Activated T-helper 2 cell treated with anti-CD3 and anti-CD28 coated beads, Interferon-gamma antibody, Interleukin-2, Interleukin-4, amounts not matched to agents 10 μg/mL and 5 μg/mL and 100 μg/mL, durations not matched to agents 14 hours and 24 hours and 36 hours (primary cell): ENCODE measurements around the gene TLR5. TPM values are rescaled to one million over a fixed set of nuclear protein-coding genes. Genes with fewer than 3 reads are reported as not detected.

Source experiments
- DNase-seq: peaks from one replicate; pipeline ENCODE4 v3.0.0; 2021; ENCODE audit warnings: low spot score
- H3K27ac Mint-ChIP-seq: one replicate; pipeline ENCODE4 v1.8.0; 2021; ENCODE audit warnings: mixed read lengths
- H3K27me3 Mint-ChIP-seq: one replicate; pipeline ENCODE4 v1.8.0; 2021; ENCODE audit warnings: low read depth, mixed read lengths
- H3K36me3 Mint-ChIP-seq: one replicate; pipeline ENCODE4 v1.8.0; 2021; ENCODE audit warnings: low read depth, mixed read lengths
- H3K4me1 Mint-ChIP-seq: one replicate; pipeline ENCODE4 v1.8.0; 2021; ENCODE audit warnings: low read depth, mixed read lengths
- H3K4me3 Mint-ChIP-seq: one replicate; pipeline ENCODE4 v1.8.0; 2021; ENCODE audit warnings: low read depth, mild to moderate bottlenecking, moderate library complexity, mixed read lengths
- H3K9me3 Mint-ChIP-seq: one replicate; pipeline ENCODE4 v1.8.0; 2021; ENCODE audit warnings: mixed read lengths
- intact Hi-C: fragments of 100-400 bp; cut with micrococcal nuclease; formaldehyde crosslinking; loops from one replicate; pipeline ENCODE4 v1.15.1; 2023
- total RNA-seq: library from RNA; stranded (reverse); gene quantifications from 2 replicates; pipeline ENCODE4 v1.2.3, GENCODE V29; 2022

The TLR5 gene
- total RNA-seq, 1 donor from 2014 or later: 0.34 TPM

GRCh38 chr1:223089250-223089649, 53.8 kb downstream of the TLR5 start:
- Mint-ChIP-seq H3K27ac (no peak overlapping the region), H3K4me3 (no peak overlapping the region), H3K27me3 (no peaks in the 10 kb centered on the region), H3K9me3 (no peaks in the 10 kb centered on the region), H3K36me3 (no peaks in the 10 kb centered on the region), H3K4me1 (no peaks in the 10 kb centered on the region)
- DNase-seq: no peak
- intact Hi-C loops: no loop called here

GRCh38 chr1:223088713-223089240, 54.3 kb downstream of the TLR5 start:
- intact Hi-C loops: no loop called here
- no peak for DNase-seq
- H3K4me3 Mint-ChIP-seq: no peak overlapping the region
- no peaks in the 10 kb centered on the region for H3K27me3 Mint-ChIP-seq
- H3K4me1 Mint-ChIP-seq: no peaks in the 10 kb centered on the region
- H3K9me3 Mint-ChIP-seq: no peaks in the 10 kb centered on the region
- H3K27ac Mint-ChIP-seq: no peak overlapping the region
- no peaks in the 10 kb centered on the region for H3K36me3 Mint-ChIP-seq

- H3K27me3 Mint-ChIP-seq: no peaks in the 10 kb centered on the region
- H3K27ac Mint-ChIP-seq: no peak overlapping the region
- no peaks in the 10 kb centered on the region for H3K36me3 Mint-ChIP-seq
- no peak overlapping the region for H3K4me3 Mint-ChIP-seq
- intact Hi-C loops: no loop called here
- H3K9me3 Mint-ChIP-seq: no peaks in the 10 kb centered on the region
- H3K4me1 Mint-ChIP-seq: no peaks in the 10 kb centered on the region
- no peak for DNase-seq
These were observed 55.5 kb downstream of the TLR5 start for GRCh38 chr1:223087291-223088255.

GRCh38 chr1:223084464-223084866, 58.6 kb downstream of the TLR5 start:
- Mint-ChIP-seq H3K27ac (no peak overlapping the region), H3K9me3 (no peaks in the 10 kb centered on the region), H3K4me1 (no peaks in the 10 kb centered on the region), H3K27me3 (no peaks in the 10 kb centered on the region), H3K4me3 (no peak overlapping the region), H3K36me3 (no peaks in the 10 kb centered on the region)
- intact Hi-C loops: loop anchor here (5.0 kb wide), 1 partner anchor 347 kb away; the partner anchor contains the start of gene FAM177B
- DNase-seq: no peak

- no peaks in the 10 kb centered on the region for H3K9me3 Mint-ChIP-seq
- no peaks in the 10 kb centered on the region for H3K36me3 Mint-ChIP-seq
- no peak overlapping the region for H3K4me3 Mint-ChIP-seq
- H3K27ac Mint-ChIP-seq: no peak overlapping the region
- H3K4me1 Mint-ChIP-seq: no peaks in the 10 kb centered on the region
- intact Hi-C loops: loop anchor here (5.0 kb wide), 1 partner anchor 347 kb away; the partner anchor contains the start of gene FAM177B
- no peaks in the 10 kb centered on the region for H3K27me3 Mint-ChIP-seq
- DNase-seq: no peak
These were observed 59.2 kb downstream of the TLR5 start for GRCh38 chr1:223083831-223084230.

GRCh38 chr1:223082914-223083313, 60.1 kb downstream of the TLR5 start:
- no peak overlapping the region for H3K4me3 Mint-ChIP-seq
- no peaks in the 10 kb centered on the region for H3K27me3 Mint-ChIP-seq
- intact Hi-C loops: loop anchor here (5.0 kb wide), 1 partner anchor 346 kb away; the partner anchor contains the start of gene FAM177B
- H3K27ac Mint-ChIP-seq: no peak overlapping the region
- H3K36me3 Mint-ChIP-seq: no peaks in the 10 kb centered on the region
- no peaks in the 10 kb centered on the region for H3K4me1 Mint-ChIP-seq
- no peak for DNase-seq
- no peaks in the 10 kb centered on the region for H3K9me3 Mint-ChIP-seq

GRCh38 chr1:223081181-223081994, 61.7 kb downstream of the TLR5 start:
- H3K27me3 Mint-ChIP-seq: no peaks in the 10 kb centered on the region
- no peak overlapping the region for H3K27ac Mint-ChIP-seq
- DNase-seq: peak; percentile 59
- no peaks in the 10 kb centered on the region for H3K9me3 Mint-ChIP-seq
- H3K36me3 Mint-ChIP-seq: no peaks in the 10 kb centered on the region
- intact Hi-C loops: loop anchor here (1.0 to 5.0 kb wide), 3 partner anchors 289 to 616 kb away; partner anchors contain the start of gene FAM177B
- no peaks in the 10 kb centered on the region for H3K4me1 Mint-ChIP-seq
- H3K4me3 Mint-ChIP-seq: peak overlapping the region; percentile 15

GRCh38 chr1:223079498-223079897, 63.5 kb downstream of the TLR5 start:
- no peak for DNase-seq
- H3K27ac Mint-ChIP-seq: no peak overlapping the region
- H3K36me3 Mint-ChIP-seq: no peaks in the 10 kb centered on the region
- peaks cover 2% of the 10 kb centered on the region for H3K27me3 Mint-ChIP-seq
- H3K9me3 Mint-ChIP-seq: no peaks in the 10 kb centered on the region
- no peak overlapping the region for H3K4me3 Mint-ChIP-seq
- no peaks in the 10 kb centered on the region for H3K4me1 Mint-ChIP-seq
- intact Hi-C loops: no loop called here

GRCh38 chr1:223077247-223077833, 65.7 kb downstream of the TLR5 start:
- Mint-ChIP-seq H3K36me3 (no peaks in the 10 kb centered on the region), H3K4me1 (no peaks in the 10 kb centered on the region), H3K4me3 (no peak overlapping the region), H3K9me3 (no peaks in the 10 kb centered on the region), H3K27ac (no peak overlapping the region), H3K27me3 (peaks cover 2% of the 10 kb centered on the region)
- no peak for DNase-seq
- intact Hi-C loops: no loop called here

GRCh38 chr1:223076362-223076761, 66.7 kb downstream of the TLR5 start:
- Mint-ChIP-seq H3K27me3 (peaks cover 2% of the 10 kb centered on the region), H3K36me3 (no peaks in the 10 kb centered on the region), H3K27ac (no peak overlapping the region), H3K9me3 (no peaks in the 10 kb centered on the region), H3K4me3 (no peak overlapping the region), H3K4me1 (no peaks in the 10 kb centered on the region)
- no peak for DNase-seq
- intact Hi-C loops: no loop called here

- Mint-ChIP-seq H3K27me3 (peaks cover 2% of the 10 kb centered on the region), H3K9me3 (no peaks in the 10 kb centered on the region), H3K27ac (no peak overlapping the region), H3K4me3 (no peak overlapping the region), H3K4me1 (no peaks in the 10 kb centered on the region), H3K36me3 (no peaks in the 10 kb centered on the region)
- no peak for DNase-seq
- intact Hi-C loops: no loop called here
These were observed 67.2 kb downstream of the TLR5 start for GRCh38 chr1:223075834-223076233.

- no peaks in the 10 kb centered on the region for H3K36me3 Mint-ChIP-seq
- H3K4me1 Mint-ChIP-seq: no peaks in the 10 kb centered on the region
- H3K4me3 Mint-ChIP-seq: no peak overlapping the region
- intact Hi-C loops: no loop called here
- no peak overlapping the region for H3K27ac Mint-ChIP-seq
- peaks cover 2% of the 10 kb centered on the region for H3K27me3 Mint-ChIP-seq
- no peak for DNase-seq
- H3K9me3 Mint-ChIP-seq: no peaks in the 10 kb centered on the region
These were observed 68.4 kb downstream of the TLR5 start for GRCh38 chr1:223074445-223075300.
